DND-41 (cell line): ENCODE measurements around the gene CMSS1.

ENCODE experiments used
- ATAC-seq: fragments of 200-7000 bp; cut with Tn5 transposase; 3 replicates; pipeline ENCODE4 v1.9.1; 2021; ENCODE audit warnings: low read depth; ENCODE audit not compliant: insufficient read depth
- DNase-seq: peaks from one replicate; pipeline ENCODE4 v3.0.0-alpha.2; 2020
- H2AFZ ChIP-seq: 2 replicates; pipeline ENCODE4 v1.6.0; 2012; ENCODE audit warnings: low read depth, low read length
- H3K27ac ChIP-seq: 2 replicates; pipeline ENCODE4 v1.5.1; 2012; ENCODE audit warnings: low read length, inconsistent platforms
- H3K27me3 ChIP-seq: fragments of 200-600 bp; sonication (generic); 2 replicates; pipeline ENCODE4 v1.6.0; 2012; ENCODE audit warnings: low read length, mild to moderate bottlenecking, inconsistent platforms; ENCODE audit not compliant: insufficient read depth, poor library complexity
- H3K36me3 ChIP-seq: 2 replicates; pipeline ENCODE4 v1.5.1; 2012; ENCODE audit warnings: low read length, inconsistent platforms; ENCODE audit not compliant: insufficient read depth
- H3K4me1 ChIP-seq: 2 replicates; pipeline ENCODE4 v1.5.1; 2012; ENCODE audit warnings: mild to moderate bottlenecking, low read length; ENCODE audit not compliant: insufficient read depth
- H3K4me2 ChIP-seq: 2 replicates; pipeline ENCODE4 v1.6.0; 2012; ENCODE audit warnings: mild to moderate bottlenecking, moderate library complexity, low read length, inconsistent platforms; ENCODE audit not compliant: insufficient read depth
- H3K4me3 ChIP-seq, 2 experiments: fragments of 200-600 bp in 1 of 2; shearing (Covaris generic) in 1 of 2; 2 replicates each; pipeline ENCODE4 v1.5.1; 2012 to 2016; ENCODE audit warnings: inconsistent platforms in 2 of 2, low read length in 2 of 2, mild to moderate bottlenecking in 2 of 2, low read depth in 1 of 2, moderate library complexity in 1 of 2
- H3K79me2 ChIP-seq: 2 replicates; pipeline ENCODE4 v1.6.0; 2012; ENCODE audit warnings: low read length, inconsistent platforms; ENCODE audit not compliant: insufficient read depth
- H3K9ac ChIP-seq: 2 replicates; pipeline ENCODE4 v1.6.0; 2012; ENCODE audit warnings: low read depth, mild to moderate bottlenecking, inconsistent platforms, low read length, moderate library complexity
- H3K9me3 ChIP-seq: 2 replicates; pipeline ENCODE4 v1.5.1; 2012; ENCODE audit warnings: low read length, moderate library complexity, mild to moderate bottlenecking, inconsistent platforms; ENCODE audit not compliant: insufficient read depth, severe bottlenecking
- H4K20me1 ChIP-seq: 2 replicates; pipeline ENCODE4 v1.6.0; 2012; ENCODE audit warnings: low read length; ENCODE audit not compliant: insufficient read depth
- EZH2 ChIP-seq: IDR thresholded peaks from 3 replicates; pipeline ENCODE4 v1.6.1; 2012; ENCODE audit warnings: borderline replicate concordance, low read depth, mild to moderate bottlenecking, moderate library complexity, low read length, inconsistent platforms; ENCODE audit not compliant: severe bottlenecking
- TF ChIP-seq, protein P1 (sequence below): IDR thresholded peaks from 2 replicates; pipeline ENCODE4 v1.5.1; 2012; ENCODE audit warnings: borderline replicate concordance, low read length, moderate library complexity, mild to moderate bottlenecking; ENCODE audit not compliant: poor library complexity, severe bottlenecking; ENCODE audit errors: extremely low read depth

CMSS1 gene

DNA sequence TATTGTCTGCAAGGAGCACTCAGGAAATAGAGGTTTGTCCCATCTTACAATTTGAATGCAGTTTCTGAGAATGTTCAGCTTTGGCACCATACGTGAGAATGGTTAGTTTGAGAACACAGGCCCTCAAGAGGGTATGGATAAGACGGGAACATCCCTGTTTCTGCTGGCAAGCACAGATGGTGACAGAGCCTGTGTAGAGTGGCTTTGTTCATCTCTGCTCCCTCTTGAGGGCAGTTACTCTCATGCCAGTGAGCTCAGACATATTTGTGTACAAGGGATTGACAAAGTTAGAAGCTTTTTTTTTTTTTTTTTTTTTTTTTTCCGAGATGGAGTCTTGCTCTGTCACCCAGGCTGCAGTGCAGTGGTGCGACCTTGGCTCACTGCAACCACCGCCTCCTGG lies 368.2 kb downstream of the CMSS1 start:
- Histone ChIP-seq H3K36me3 (no peaks in the 10 kb centered on the region), H3K4me1 (no peaks in the 10 kb centered on the region), H2AFZ (no peak overlapping the region), H4K20me1 (no peaks in the 10 kb centered on the region), H3K79me2 (no peaks in the 10 kb centered on the region), H3K27me3 (no peaks in the 10 kb centered on the region), H3K9ac (no peak overlapping the region), H3K4me3 (no peak overlapping the region), H3K27ac (no peak overlapping the region), H3K9me3 (no peaks in the 10 kb centered on the region), H3K4me2 (no peak overlapping the region)
- ATAC-seq (no peak), DNase-seq (no peak)
- TF ChIP-seq, protein P1, sequence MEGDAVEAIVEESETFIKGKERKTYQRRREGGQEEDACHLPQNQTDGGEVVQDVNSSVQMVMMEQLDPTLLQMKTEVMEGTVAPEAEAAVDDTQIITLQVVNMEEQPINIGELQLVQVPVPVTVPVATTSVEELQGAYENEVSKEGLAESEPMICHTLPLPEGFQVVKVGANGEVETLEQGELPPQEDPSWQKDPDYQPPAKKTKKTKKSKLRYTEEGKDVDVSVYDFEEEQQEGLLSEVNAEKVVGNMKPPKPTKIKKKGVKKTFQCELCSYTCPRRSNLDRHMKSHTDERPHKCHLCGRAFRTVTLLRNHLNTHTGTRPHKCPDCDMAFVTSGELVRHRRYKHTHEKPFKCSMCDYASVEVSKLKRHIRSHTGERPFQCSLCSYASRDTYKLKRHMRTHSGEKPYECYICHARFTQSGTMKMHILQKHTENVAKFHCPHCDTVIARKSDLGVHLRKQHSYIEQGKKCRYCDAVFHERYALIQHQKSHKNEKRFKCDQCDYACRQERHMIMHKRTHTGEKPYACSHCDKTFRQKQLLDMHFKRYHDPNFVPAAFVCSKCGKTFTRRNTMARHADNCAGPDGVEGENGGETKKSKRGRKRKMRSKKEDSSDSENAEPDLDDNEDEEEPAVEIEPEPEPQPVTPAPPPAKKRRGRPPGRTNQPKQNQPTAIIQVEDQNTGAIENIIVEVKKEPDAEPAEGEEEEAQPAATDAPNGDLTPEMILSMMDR = no peak
- TF ChIP-seq EZH2 = no peak

DNA sequence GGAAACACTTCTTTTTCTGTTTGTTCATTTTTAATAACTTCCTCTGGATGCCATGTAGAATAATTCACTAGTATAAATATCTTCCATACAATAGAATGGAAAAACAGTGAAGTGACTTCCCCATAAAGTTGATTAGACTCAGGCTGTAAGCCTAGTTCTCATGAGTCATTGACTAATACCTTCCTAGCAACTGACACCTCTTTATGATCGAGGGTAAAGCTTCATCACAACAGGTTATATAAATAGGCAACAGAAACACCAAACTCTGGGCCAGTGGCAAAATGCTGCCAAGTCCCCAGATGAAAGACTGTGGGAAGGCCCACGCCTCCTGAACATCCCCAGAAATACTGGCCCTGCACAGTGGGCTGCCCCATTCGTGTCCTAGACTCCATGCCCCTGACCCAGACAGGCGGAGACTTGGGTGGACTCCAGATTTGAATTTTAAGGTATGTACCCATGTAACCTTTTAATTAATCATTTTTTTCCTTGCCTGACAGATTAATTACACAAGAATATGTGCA lies 371.8 kb downstream of the CMSS1 start:
- H3K4me3 ChIP-seq = no peak overlapping the region
- H3K9ac ChIP-seq = no peak overlapping the region
- H3K27ac ChIP-seq = no peak overlapping the region
- H3K27me3 ChIP-seq = no peaks in the 10 kb centered on the region
- ATAC-seq = no peak
- no peaks in the 10 kb centered on the region for H3K9me3 ChIP-seq
- H3K4me1 ChIP-seq = no peaks in the 10 kb centered on the region
- TF ChIP-seq EZH2 = no peak
- TF ChIP-seq, protein P1 = no peak
- H4K20me1 ChIP-seq = no peaks in the 10 kb centered on the region
- no peaks in the 10 kb centered on the region for H3K36me3 ChIP-seq
- no peak overlapping the region for H3K4me2 ChIP-seq
- no peak for DNase-seq
- H3K79me2 ChIP-seq = no peaks in the 10 kb centered on the region
- no peak overlapping the region for H2AFZ ChIP-seq

DNA sequence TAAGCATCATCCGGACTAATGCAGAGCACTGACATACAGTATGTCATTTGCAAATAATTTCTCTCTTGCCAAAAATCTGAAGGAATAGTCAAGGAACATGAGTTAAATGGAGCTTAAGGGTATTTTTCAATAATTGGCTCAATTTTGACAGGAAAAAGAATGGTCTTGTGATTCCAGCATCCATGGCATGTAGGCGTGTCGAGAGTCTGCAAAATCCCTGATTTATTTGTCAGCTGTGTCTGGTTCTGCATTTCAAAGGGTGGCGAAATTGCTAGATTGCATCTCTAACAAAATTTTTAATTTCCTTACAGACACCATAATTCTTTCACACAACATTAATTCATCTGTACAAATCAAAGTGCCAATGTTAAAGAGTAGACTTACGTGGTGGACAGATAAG lies 377.7 kb downstream of the CMSS1 start:
- H2AFZ ChIP-seq = no peak overlapping the region
- H3K27me3 ChIP-seq = no peaks in the 10 kb centered on the region
- H3K36me3 ChIP-seq = no peaks in the 10 kb centered on the region
- H3K79me2 ChIP-seq = no peaks in the 10 kb centered on the region
- no peaks in the 10 kb centered on the region for H4K20me1 ChIP-seq
- no peak for DNase-seq
- no peaks in the 10 kb centered on the region for H3K9me3 ChIP-seq
- no peak for ATAC-seq
- H3K27ac ChIP-seq = no peak overlapping the region
- no peak overlapping the region for H3K4me2 ChIP-seq
- no peak for TF ChIP-seq EZH2
- TF ChIP-seq, protein P1 = no peak
- H3K9ac ChIP-seq = no peak overlapping the region
- no peak overlapping the region for H3K4me3 ChIP-seq
- no peaks in the 10 kb centered on the region for H3K4me1 ChIP-seq

DNA sequence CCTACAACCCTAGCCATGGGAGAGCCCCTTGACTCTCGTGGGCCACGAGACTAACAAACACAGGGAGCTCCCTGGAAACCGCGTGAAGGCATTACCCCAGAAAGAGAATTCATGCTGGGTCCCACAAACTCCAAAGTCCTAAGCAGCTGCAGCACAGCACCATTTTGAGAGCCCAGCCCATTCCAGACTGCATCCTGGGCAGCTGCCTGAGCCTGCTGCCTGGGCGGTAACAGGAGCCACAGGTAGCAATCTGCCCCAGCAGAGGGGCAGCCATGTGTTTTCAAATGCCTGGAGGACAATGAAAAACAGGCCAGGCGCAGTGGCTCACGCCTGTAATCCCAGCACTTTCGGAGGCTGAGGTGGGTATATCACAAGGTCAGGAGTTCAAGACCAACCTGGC lies 380.2 kb downstream of the CMSS1 start:
- Histone ChIP-seq H3K79me2 (no peaks in the 10 kb centered on the region), H3K9me3 (no peaks in the 10 kb centered on the region), H4K20me1 (no peaks in the 10 kb centered on the region), H3K27ac (no peak overlapping the region), H2AFZ (no peak overlapping the region), H3K4me1 (no peaks in the 10 kb centered on the region), H3K27me3 (no peaks in the 10 kb centered on the region), H3K4me3 (no peak overlapping the region), H3K36me3 (no peaks in the 10 kb centered on the region), H3K4me2 (no peak overlapping the region), H3K9ac (no peak overlapping the region)
- DNase-seq = no peak
- no peak for ATAC-seq
- TF ChIP-seq EZH2 = no peak
- TF ChIP-seq, protein P1 = no peak
